Measurements from ENCODE around the gene SDCBP2.

- TF ChIP-seq POLR2A (IDR thresholded peaks at IDR 0.05) (no peak), CTCF (IDR thresholded peaks at IDR 0.05) (no peak), EP300 (IDR thresholded peaks at IDR 0.05) (no peak)
Observed at GRCh38 chr20:1287306-1287705, 41.6 kb downstream of the SDCBP2 start.

Measured in ovary (tissue), 3 donors.